GM19397 (cell line): ENCODE data around the gene COPRS.
"Not testable (repeated sequence)": the region's sequence is repeated elsewhere in the genome, so short reads cannot be mapped to it uniquely, and the experiment has no call there.

ENCODE experiments used
- ATAC-seq: cut with Tn5 transposase; IDR thresholded peaks from one replicate; pipeline ENCODE4 v1.9.1; 2021; ENCODE audit warnings: mild to moderate bottlenecking, moderate library complexity; ENCODE audit not compliant: unreplicated experiment

The COPRS gene

GRCh38 chr17:31809876-31810275, 49.2 kb downstream of the COPRS start:
- not testable (repeated sequence) for ATAC-seq

GRCh38 chr17:31808521-31809050, 50.5 kb downstream of the COPRS start:
- ATAC-seq, result no peak

GRCh38 chr17:31807846-31808245, 51.2 kb downstream of the COPRS start:
- no peak for ATAC-seq

GRCh38 chr17:31806921-31807320, 52.1 kb downstream of the COPRS start:
- ATAC-seq, result no peak

- ATAC-seq, result no peak
Observed at GRCh38 chr17:31803494-31804213, 55.4 kb downstream of the COPRS start.

GRCh38 chr17:31802502-31802901, 56.5 kb downstream of the COPRS start:
- ATAC-seq, result no peak
